CD14-positive monocyte (primary cell): ENCODE measurements around the gene ZNF511. TPM values are rescaled to one million over a fixed set of nuclear protein-coding genes. Genes with fewer than 3 reads are reported as not detected.

Source experiments
- DNase-seq, 3 donors: peaks; one replicate each; pipeline ENCODE4 v3.0.0-alpha.2; 2011 to 2022
- H2AFZ ChIP-seq: 2 replicates; pipeline ENCODE4 v1.6.0; 2012; ENCODE audit warnings: mild to moderate bottlenecking, low read depth, low read length, inconsistent platforms; ENCODE audit not compliant: insufficient read depth, poor library complexity, severe bottlenecking
- H3K27ac ChIP-seq, 2 donors: 1 replicate in 1 of 2; 2 replicates in 1 of 2; pipeline ENCODE4 v1.5.1; 2012 to 2013; ENCODE audit warnings: low read length in 2 of 2, control low read depth in 1 of 2, inconsistent platforms in 1 of 2, low read depth in 1 of 2, mild to moderate bottlenecking in 1 of 2
- H3K27me3 ChIP-seq, 2 donors: one replicate each; pipeline versions ENCODE4 v1.6.0 to v1.6.1; 2011 to 2013; ENCODE audit warnings: low read length in 2 of 2; ENCODE audit not compliant: control insufficient read depth in 2 of 2, insufficient read depth in 2 of 2
- H3K36me3 ChIP-seq, 2 donors: replicated peaks in 1 of 2; 1 replicate in 1 of 2; 2 replicates in 1 of 2; pipeline versions ENCODE4 v1.5.1 to v1.6.1; 2012 to 2013; ENCODE audit warnings: low read length in 2 of 2, control low read depth in 1 of 2, inconsistent platforms in 1 of 2, mild to moderate bottlenecking in 1 of 2; ENCODE audit not compliant: insufficient read depth in 2 of 2, control insufficient read depth in 1 of 2
- H3K4me1 ChIP-seq, 2 donors: 1 replicate in 1 of 2; 2 replicates in 1 of 2; pipeline versions ENCODE4 v1.5.1 to v1.6.1; 2012 to 2013; ENCODE audit warnings: low read length in 2 of 2, control low read depth in 1 of 2, inconsistent platforms in 1 of 2, mild to moderate bottlenecking in 1 of 2, moderate library complexity in 1 of 2; ENCODE audit not compliant: insufficient read depth in 2 of 2, control insufficient read depth in 1 of 2
- H3K4me2 ChIP-seq: replicated peaks from 2 replicates; pipeline ENCODE3; 2012; ENCODE audit warnings: low read length, moderate library complexity, mild to moderate bottlenecking; ENCODE audit not compliant: poor library complexity, severe bottlenecking; ENCODE audit errors: extremely low read depth
- H3K4me3 ChIP-seq, 3 experiments: fragments of 200-600 bp in 1 of 3; sonication (generic) in 1 of 3; replicated peaks in 1 of 3; 1 replicate in 2 of 3; 2 replicates in 1 of 3; pipeline ENCODE4 v1.5.1; 2011 to 2013; ENCODE audit warnings: low read length in 3 of 3, mild to moderate bottlenecking in 3 of 3, control low read depth in 2 of 3, low read depth in 2 of 3, inconsistent platforms in 1 of 3, moderate library complexity in 1 of 3
- H3K79me2 ChIP-seq: 2 replicates; pipeline ENCODE4 v1.6.0; 2012; ENCODE audit warnings: mild to moderate bottlenecking, control low read depth, inconsistent platforms, low read length, moderate library complexity; ENCODE audit not compliant: insufficient read depth
- H3K9ac ChIP-seq: 2 replicates; pipeline ENCODE4 v1.6.0; 2017; ENCODE audit warnings: low read length, mild to moderate bottlenecking; ENCODE audit not compliant: insufficient read depth, poor library complexity, severe bottlenecking
- H3K9me3 ChIP-seq, 2 donors: replicated peaks in 1 of 2; 1 replicate in 1 of 2; 2 replicates in 1 of 2; pipeline versions ENCODE4 v1.5.1 to v1.6.1; 2012 to 2013; ENCODE audit warnings: low read length in 2 of 2, control low read depth in 1 of 2; ENCODE audit not compliant: control insufficient read depth in 1 of 2, insufficient read depth in 1 of 2
- H4K20me1 ChIP-seq: 2 replicates; pipeline ENCODE4 v1.6.0; 2012; ENCODE audit warnings: mild to moderate bottlenecking, low read length, control low read depth, moderate library complexity; ENCODE audit not compliant: insufficient read depth
- H3K27ac Mint-ChIP-seq, 7 donors: one replicate each; pipeline ENCODE4 v1.8.0; 2020; ENCODE audit warnings: mild to moderate bottlenecking in 7 of 7, mixed read lengths in 7 of 7, moderate library complexity in 6 of 7, inconsistent platforms in 2 of 7
- H3K27me3 Mint-ChIP-seq, 3 donors: one replicate each; pipeline ENCODE4 v1.8.0; 2021 to 2022; ENCODE audit warnings: low read depth in 3 of 3, mild to moderate bottlenecking in 3 of 3, mixed read lengths in 3 of 3, moderate library complexity in 3 of 3, inconsistent platforms in 1 of 3
- H3K36me3 Mint-ChIP-seq, 2 donors: one replicate each; pipeline ENCODE4 v1.8.0; 2020; ENCODE audit warnings: mixed read lengths in 2 of 2, inconsistent platforms in 1 of 2, mild to moderate bottlenecking in 1 of 2
- H3K4me1 Mint-ChIP-seq: one replicate; pipeline ENCODE4 v1.8.0; 2020; ENCODE audit warnings: mild to moderate bottlenecking, mixed read lengths
- H3K4me3 Mint-ChIP-seq, 2 donors: one replicate each; pipeline ENCODE4 v1.8.0; 2020; ENCODE audit warnings: mild to moderate bottlenecking in 2 of 2, mixed read lengths in 2 of 2, moderate library complexity in 1 of 2
- H3K9me3 Mint-ChIP-seq, 7 donors: one replicate each; pipeline ENCODE4 v1.8.0; 2020 to 2022; ENCODE audit warnings: mixed read lengths in 7 of 7, mild to moderate bottlenecking in 6 of 7, moderate library complexity in 6 of 7, inconsistent platforms in 2 of 7
- CTCF ChIP-seq: fragments of 200-600 bp; IDR thresholded peaks from one replicate; pipeline ENCODE4 v1.8.0; 2022; ENCODE audit warnings: antibody characterized with exemption, mild to moderate bottlenecking
- WGBS: methylation state at CpG from one replicate; pipeline ENCODE4 v1.1.5; 2013; ENCODE audit warnings: missing lambda C conversion rate; ENCODE audit not compliant: insufficient coverage; 5-methylcytosine and 5-hydroxymethylcytosine counted together
- intact Hi-C, 2 donors: fragments of 100-400 bp; cut with micrococcal nuclease; formaldehyde crosslinking; loops; one replicate each; pipeline versions ENCODE4 v1.15.0 to v1.15.1; 2023
- polyA plus RNA-seq, 3 donors: library from polyadenylated mRNA; depleted of rRNA in 1 of 3; unstranded in 2 of 3; stranded (reverse) in 1 of 3; fragments of 300-500 nt in 2 of 3; fragments of >200 nt in 1 of 3; fragmentation: Illumina TruSeq in 2 of 3; gene quantifications; 1 replicate in 2 of 3; 2 replicates in 1 of 3; pipeline ENCODE4 v1.2.3, GENCODE V29; 2012 to 2021

ZNF511 gene
- polyA plus RNA-seq, 3 donors: 30.3 to 118 (median 84.7) TPM

- Mint-ChIP-seq H3K4me3 (peak overlapping the region in 1 of 2 donors; percentile 42), H3K27me3 (peaks cover 0 to 18% (median 2%) of the 10 kb centered on the region in 3 donors), H3K27ac (peak overlapping the region in 2 of 7 donors; percentile 43 to 58), H3K4me1 (peaks cover 19% of the 10 kb centered on the region), H3K9me3 (peaks cover 0 to 2% (median 0%) of the 10 kb centered on the region in 7 donors), H3K36me3 (peaks cover 37 to 54% of the 10 kb centered on the region in 2 donors)
- no peak for DNase-seq
- Histone ChIP-seq H3K27me3 (no peaks in the 10 kb centered on the region), H3K9me3 (no peaks in the 10 kb centered on the region), H3K4me3 (no peak overlapping the region), H3K27ac (no peak overlapping the region), H3K4me2 (no peak overlapping the region), H4K20me1 (peaks cover 81% of the 10 kb centered on the region), H3K4me1 (peaks cover 33 to 41% of the 10 kb centered on the region in 2 donors), H3K9ac (no peak overlapping the region), H3K36me3 (peaks cover 61 to 64% of the 10 kb centered on the region in 2 donors), H3K79me2 (peaks cover 35% of the 10 kb centered on the region), H2AFZ (no peak overlapping the region)
- TF ChIP-seq CTCF: no peak
- intact Hi-C loops: no loop called here
- WGBS: 91% methylated on average over 18 of the region's 29 CpGs
These were observed 36.3 kb upstream of the ZNF511 start for GRCh38 chr10:133272301-133272963.

- 96% methylated on average over 25 of the region's 25 CpGs for WGBS
These were observed 35.7 kb upstream of the ZNF511 start for GRCh38 chr10:133272964-133273420.

More at GRCh38 chr10:133272964-133273420, 35.7 kb upstream of the ZNF511 start:
- H3K27me3 ChIP-seq: no peaks in the 10 kb centered on the region
- H3K27ac Mint-ChIP-seq: no peak overlapping the region
- TF ChIP-seq CTCF: no peak
- peaks cover 36% of the 10 kb centered on the region for H3K79me2 ChIP-seq
- H3K36me3 ChIP-seq: peaks cover 58 to 59% of the 10 kb centered on the region in 2 donors
- no peak overlapping the region for H3K4me2 ChIP-seq
- peaks cover 75% of the 10 kb centered on the region for H4K20me1 ChIP-seq
- H3K27me3 Mint-ChIP-seq: peaks cover 0 to 18% (median 2%) of the 10 kb centered on the region in 3 donors
- H3K4me3 Mint-ChIP-seq: no peak overlapping the region
- no peak overlapping the region for H3K4me3 ChIP-seq
- no peak overlapping the region for H3K9ac ChIP-seq
- intact Hi-C loops: no loop called here
- H3K36me3 Mint-ChIP-seq: peaks cover 37 to 48% of the 10 kb centered on the region in 2 donors
- no peak for DNase-seq
- no peak overlapping the region for H3K27ac ChIP-seq
- peaks cover 24% of the 10 kb centered on the region for H3K4me1 Mint-ChIP-seq
- H3K9me3 Mint-ChIP-seq: peaks cover 0 to 2% (median 0%) of the 10 kb centered on the region in 7 donors
- no peaks in the 10 kb centered on the region for H3K9me3 ChIP-seq
- no peak overlapping the region for H2AFZ ChIP-seq
- H3K4me1 ChIP-seq: peaks cover 39 to 46% of the 10 kb centered on the region in 2 donors
